Adrenal gland (tissue), 12 donors: ENCODE data around the gene PLXNA2. TPM values are rescaled to one million over a fixed set of nuclear protein-coding genes. Genes with fewer than 3 reads are reported as not detected.

Experiments used
- DNase-seq, 7 donors: peaks; one replicate each; pipeline ENCODE4 v3.0.0-alpha.2; 2019 to 2020
- H3K27ac ChIP-seq, 5 donors: fragments of 200-600 bp; sonication (generic) in 4 of 5; 1 replicate in 3 of 5; 2 replicates in 2 of 5; pipeline versions ENCODE4 v1.5.1 to v1.8.0; 2016 to 2020; ENCODE audit warnings: mild to moderate bottlenecking in 1 of 5
- H3K27me3 ChIP-seq: fragments of 200-600 bp; 2 replicates; pipeline ENCODE4 v1.8.0; 2021
- H3K36me3 ChIP-seq, 2 donors: fragments of 200-600 bp; replicated peaks in 1 of 2; 1 replicate in 1 of 2; 2 replicates in 1 of 2; pipeline versions ENCODE4 v1.5.1 to v1.8.0; 2018 to 2022
- H3K4me1 ChIP-seq, 2 donors: fragments of 200-600 bp; replicated peaks in 1 of 2; 1 replicate in 1 of 2; 2 replicates in 1 of 2; pipeline versions ENCODE4 v1.5.1 to v1.8.0; 2018 to 2021
- H3K4me3 ChIP-seq, 4 donors: fragments of 200-600 bp; sonication (generic) in 3 of 4; one replicate each; pipeline ENCODE4 v1.5.1; 2016 to 2018
- H3K9me3 ChIP-seq, 3 donors: fragments of 200-600 bp; sonication (generic) in 1 of 3; replicated peaks in 1 of 3; 1 replicate in 2 of 3; 2 replicates in 1 of 3; pipeline versions ENCODE4 v1.5.1 to v1.8.0; 2016 to 2021
- CTCF ChIP-seq, 6 experiments: fragments of 450-650 bp in 4 of 6; fragments of 200-600 bp in 2 of 6; sonication (generic) in 1 of 6; IDR thresholded peaks; 1 replicate in 5 of 6; 2 replicates in 1 of 6; pipeline versions ENCODE4 v1.5.1 to v1.8.0; 2016 to 2021; ENCODE audit warnings: antibody characterized with exemption in 6 of 6, mild to moderate bottlenecking in 2 of 6, moderate library complexity in 1 of 6
- POLR2A ChIP-seq, 2 donors: fragments of 450-650 bp; IDR thresholded peaks; one replicate each; pipeline ENCODE4 v1.6.1; 2017; ENCODE audit warnings: antibody characterized with exemption in 2 of 2, mild to moderate bottlenecking in 2 of 2, moderate library complexity in 1 of 2
- WGBS, 4 donors: extraction: QIAGEN DNeasy Blood & Tissue Kit in 2 of 4; methylation state at CpG; one replicate each; pipeline versions ENCODE4 v1.1.5 to v1.1.7; 2013 to 2017; 5-methylcytosine and 5-hydroxymethylcytosine counted together
- intact Hi-C, 2 donors: fragments of 100-400 bp; cut with DNase I; formaldehyde crosslinking; loops; one replicate each; pipeline versions ENCODE4 v1.14.1 to v1.15.0; 2022 to 2023
- polyA plus RNA-seq, 3 donors: library from polyadenylated mRNA; stranded (reverse); fragments of 200-250 nt in 2 of 3; fragments of 350-450 nt in 1 of 3; fragmentation: Illumina TruSeq in 1 of 3; extraction: RNeasy Lipid Tissue Mini Kit (QIAGEN cat#74804) in 1 of 3; gene quantifications; one replicate each; pipeline ENCODE4 v1.2.3, GENCODE V29; 2013 to 2014
- total RNA-seq, 9 donors: library from RNA; depleted of rRNA in 4 of 9; stranded (reverse); fragments of >200 nt in 4 of 9; fragments of 120-200 nt in 1 of 9; fragmentation: NEBNext Ultra II Directional in 1 of 9; extraction: Animal tissue kit (Norgen Biotek cat#: 25700) in 1 of 9; gene quantifications; one replicate each; pipeline versions ENCODE4 v1.1.0 to v1.2.4, GENCODE V29; 2013 to 2023
- donor health status: healthy with polysubstance abuse.
- donor health status: Bipolar disorder and iron deficiency.
- donor health status: DM: yes; HTN: yes; CAD: no.
- donor health status: DM: no; HTN: no; CAD: no.
- donor health status: DM: no; HTN: no; CAD: no.
- donor health status: DM: yes; HTN: yes; CAD: no.

Gene PLXNA2
- total and polyA plus RNA-seq, 12 donors = 2.7 to 9.4 (median 4.5) TPM

GRCh38 chr1:208047975-208048374 lies 196.2 kb downstream of the PLXNA2 start:
- Histone ChIP-seq H3K4me1 (peaks cover 5 to 20% of the 10 kb centered on the region in 2 donors), H3K4me3 (no peak overlapping the region), H3K9me3 (no peaks in the 10 kb centered on the region), H3K27me3 (no peaks in the 10 kb centered on the region), H3K36me3 (peaks cover 0 to 7% of the 10 kb centered on the region in 2 donors), H3K27ac (peak overlapping the region in 2 of 5 donors; percentile 49 to 76)
- DNase-seq = peak in 2 of 7 donors; percentile 16 to 42
- no peak for TF ChIP-seq POLR2A (IDR thresholded peaks at IDR 0.05)
- TF ChIP-seq CTCF (IDR thresholded peaks at IDR 0.05) = no peak
- intact Hi-C loops = no loop called here
- WGBS, 4 donors = 50 to 74% (median 71%) methylated on average over 5 to 6 of the region's 6 CpGs

GRCh38 chr1:208047476-208047934 lies 196.7 kb downstream of the PLXNA2 start:
- peak in 4 of 7 donors; percentile 12 to 64 (median 43) for DNase-seq
- Histone ChIP-seq H3K4me3 (no peak overlapping the region), H3K27ac (peak overlapping the region in 2 of 5 donors; percentile 49 to 76), H3K36me3 (peaks cover 0 to 8% of the 10 kb centered on the region in 2 donors), H3K9me3 (no peaks in the 10 kb centered on the region), H3K27me3 (no peaks in the 10 kb centered on the region), H3K4me1 (peaks cover 5 to 20% of the 10 kb centered on the region in 2 donors)
- WGBS, 4 donors = 63 to 73% (median 71%) methylated on average over 2 to 6 of the region's 6 CpGs
- intact Hi-C loops = no loop called here
- TF ChIP-seq CTCF (IDR thresholded peaks at IDR 0.05) = no peak
- TF ChIP-seq POLR2A (IDR thresholded peaks at IDR 0.05) = no peak

- Histone ChIP-seq H3K27me3 (no peaks in the 10 kb centered on the region), H3K27ac (no peak overlapping the region), H3K9me3 (no peaks in the 10 kb centered on the region), H3K4me3 (no peak overlapping the region), H3K4me1 (peaks cover 5 to 20% of the 10 kb centered on the region in 2 donors), H3K36me3 (peaks cover 0 to 4% of the 10 kb centered on the region in 2 donors)
- no peak for DNase-seq
- intact Hi-C loops = no loop called here
- TF ChIP-seq CTCF (IDR thresholded peaks at IDR 0.05) (no peak), POLR2A (IDR thresholded peaks at IDR 0.05) (no peak)
- 81 to 90% (median 85%) methylated on average over 16 of the region's 16 CpGs for whole genome bisulfite sequencing, 4 donors
Measured at GRCh38 chr1:208045463-208046260, 198.5 kb downstream of the PLXNA2 start.

GRCh38 chr1:208044589-208045462 lies 199.4 kb downstream of the PLXNA2 start:
- 80 to 83% (median 82%) methylated on average over 21 to 27 of the region's 27 CpGs for WGBS, 4 donors
- intact Hi-C loops = no loop called here
- no peak overlapping the region for H3K27ac ChIP-seq
- H3K36me3 ChIP-seq = peaks cover 0 to 4% of the 10 kb centered on the region in 2 donors
- peaks cover 5 to 20% of the 10 kb centered on the region in 2 donors for H3K4me1 ChIP-seq
- H3K9me3 ChIP-seq = no peaks in the 10 kb centered on the region
- TF ChIP-seq POLR2A (IDR thresholded peaks at IDR 0.05) = no peak
- TF ChIP-seq CTCF (IDR thresholded peaks at IDR 0.05) = no peak
- H3K4me3 ChIP-seq = no peak overlapping the region
- DNase-seq = no peak
- H3K27me3 ChIP-seq = no peaks in the 10 kb centered on the region
